NCI-H1417 treated with DMSO at 0.1 percent for 48 hours (cell line): ENCODE measurements around the gene PPM1F.
"Not testable (repeated sequence)": the region's sequence is repeated elsewhere in the genome, so short reads cannot be mapped to it uniquely, and the experiment has no call there.

Experiments used
- DNase-seq: peaks from one replicate; lab custom pipeline; 2025; lab: John Stamatoyannopoulos, UW

Gene PPM1F

DNA sequence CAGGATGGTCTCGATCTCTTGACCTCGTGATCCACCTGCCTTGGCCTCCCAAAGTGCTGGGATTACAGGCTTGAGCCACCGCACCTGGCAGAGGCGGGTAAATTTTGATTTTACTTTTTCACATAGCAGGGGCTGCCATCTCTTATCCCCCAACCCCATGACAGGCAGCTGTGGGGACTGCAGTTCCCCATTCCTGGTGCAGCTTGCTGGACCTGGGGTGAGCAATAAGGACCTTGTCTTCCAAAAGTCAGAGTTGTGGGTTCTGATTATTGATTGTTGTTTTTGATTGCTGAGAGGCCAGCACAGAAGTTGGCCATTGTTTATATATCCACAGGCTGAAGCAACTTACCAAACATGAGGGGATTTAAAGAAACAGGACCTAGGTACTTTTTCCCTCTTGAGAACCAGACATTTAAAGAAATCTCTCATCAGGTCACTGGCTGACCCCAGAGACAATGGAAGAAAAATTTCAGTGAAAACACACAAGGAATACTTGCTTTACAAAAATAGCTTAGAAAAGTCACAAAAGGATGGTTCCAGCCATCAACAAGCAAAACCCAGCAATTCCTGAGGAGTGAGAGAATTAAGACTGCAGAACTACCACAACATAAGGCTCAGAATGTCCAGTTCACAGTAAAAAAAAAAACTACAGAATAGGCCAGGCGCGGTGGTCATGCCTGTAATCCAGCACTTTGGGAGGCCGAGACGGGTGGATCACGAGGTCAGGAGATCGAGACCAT, 63.2 kb downstream of the PPM1F start:
- DNase-seq = no peak

DNA sequence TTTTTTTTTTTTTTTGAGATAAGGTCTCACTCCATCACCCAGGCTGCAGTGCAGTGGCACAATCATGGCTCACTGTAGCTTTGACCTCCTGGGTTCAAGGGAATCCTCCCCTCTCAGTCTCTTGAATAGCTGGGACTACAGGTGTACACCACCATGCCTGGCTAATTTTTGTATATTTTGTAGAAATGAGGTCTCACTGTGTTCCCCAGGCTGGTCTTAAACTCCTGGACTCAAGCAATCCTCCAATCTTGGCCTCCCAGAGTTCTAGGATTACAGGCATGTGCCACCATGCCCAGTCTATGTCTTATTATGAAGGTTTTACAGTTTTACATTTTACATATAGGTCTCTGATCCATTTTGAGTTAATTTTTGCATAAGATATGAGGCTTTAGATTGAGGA, 64.8 kb downstream of the PPM1F start:
- no peak for DNase-seq

DNA sequence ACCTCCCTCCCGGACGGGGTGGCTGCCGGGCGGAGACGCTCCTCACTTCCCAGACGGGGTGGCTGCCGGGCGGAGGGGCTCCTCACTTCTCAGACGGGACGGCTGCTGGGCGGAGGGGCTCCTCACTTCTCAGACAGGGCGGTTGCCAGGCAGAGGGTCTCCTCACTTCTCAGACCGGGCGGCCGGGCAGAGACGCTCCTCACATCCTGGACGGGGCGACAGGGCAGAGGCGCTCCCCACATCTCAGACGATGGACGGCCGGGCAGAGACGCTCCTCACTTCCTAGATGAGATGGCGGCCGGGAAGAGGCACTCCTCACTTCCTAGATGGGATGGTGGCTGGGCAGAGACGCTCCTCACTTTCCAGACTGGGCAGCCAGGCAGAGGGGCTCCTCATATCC, 68.7 kb downstream of the PPM1F start:
- DNase-seq = not testable (repeated sequence)

DNA sequence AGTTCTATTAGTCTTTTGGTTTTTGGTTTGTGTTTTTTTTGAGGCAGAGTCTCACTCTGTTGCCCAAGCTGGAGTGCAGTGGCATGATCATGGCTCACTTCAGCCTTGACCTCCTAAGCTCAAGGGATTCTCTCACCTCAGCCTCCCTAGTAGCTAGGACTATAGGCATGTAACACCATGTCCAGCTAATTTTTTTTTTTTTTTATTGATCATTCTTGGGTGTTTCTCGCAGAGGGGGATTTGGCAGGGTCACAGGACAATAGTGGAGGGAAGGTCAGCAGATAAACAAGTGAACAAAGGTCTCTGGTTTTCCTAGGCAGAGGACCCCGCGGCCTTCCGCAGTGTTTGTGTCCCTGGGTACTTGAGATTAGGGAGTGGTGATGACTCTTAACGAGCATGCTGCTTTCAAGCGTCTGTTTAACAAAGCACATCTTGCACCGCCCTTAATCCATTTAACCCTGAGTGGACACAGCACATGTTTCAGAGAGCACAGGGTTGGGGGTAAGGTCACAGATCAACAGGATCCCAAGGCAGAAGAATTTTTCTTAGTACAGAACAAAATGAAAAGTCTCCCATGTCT, 69.8 kb downstream of the PPM1F start:
- not testable (repeated sequence) for DNase-seq

DNA sequence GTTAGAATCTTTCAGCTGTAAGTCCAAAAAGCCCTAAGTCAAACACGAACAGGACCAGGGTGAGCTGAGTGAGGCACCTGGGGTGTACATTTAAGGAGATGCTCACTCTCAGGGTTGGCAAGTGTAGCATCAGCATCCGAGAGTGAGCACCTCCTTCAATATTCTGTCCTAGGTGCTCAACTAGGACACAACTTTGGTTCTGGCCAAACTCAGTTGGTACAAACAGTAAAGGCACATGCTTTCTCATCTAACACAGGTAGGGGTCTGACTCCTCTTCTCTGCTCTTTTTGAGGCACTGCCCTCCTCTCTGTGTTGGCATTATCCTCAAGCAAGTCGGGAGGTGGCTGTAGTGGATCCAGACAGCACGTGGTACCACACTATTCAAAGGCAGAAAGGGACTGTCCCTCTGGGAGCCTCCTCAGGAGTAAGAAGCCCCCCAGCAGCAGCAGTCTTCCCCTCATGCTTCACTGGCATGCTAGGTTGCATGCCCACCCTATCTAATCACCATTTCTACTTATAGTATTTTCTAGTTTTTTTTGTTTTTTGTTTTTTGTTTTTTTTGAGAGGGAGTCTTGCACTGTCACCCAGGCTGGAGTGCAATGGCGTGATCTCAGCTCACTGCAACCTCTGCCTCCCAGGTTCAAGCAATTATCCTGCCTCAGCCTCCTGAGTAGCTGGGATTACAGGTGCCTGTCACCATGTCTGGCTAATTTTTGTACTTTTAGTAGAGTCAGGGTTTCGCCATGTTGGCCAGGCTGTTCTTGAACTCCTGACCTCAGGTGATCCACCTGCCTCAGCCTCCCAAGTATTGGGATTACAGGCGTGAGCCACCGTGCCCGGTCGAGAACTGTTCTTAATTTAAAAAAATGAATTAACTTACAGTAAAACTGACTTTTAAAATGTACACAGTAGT, 70.6 kb downstream of the PPM1F start:
- no peak for DNase-seq

DNA sequence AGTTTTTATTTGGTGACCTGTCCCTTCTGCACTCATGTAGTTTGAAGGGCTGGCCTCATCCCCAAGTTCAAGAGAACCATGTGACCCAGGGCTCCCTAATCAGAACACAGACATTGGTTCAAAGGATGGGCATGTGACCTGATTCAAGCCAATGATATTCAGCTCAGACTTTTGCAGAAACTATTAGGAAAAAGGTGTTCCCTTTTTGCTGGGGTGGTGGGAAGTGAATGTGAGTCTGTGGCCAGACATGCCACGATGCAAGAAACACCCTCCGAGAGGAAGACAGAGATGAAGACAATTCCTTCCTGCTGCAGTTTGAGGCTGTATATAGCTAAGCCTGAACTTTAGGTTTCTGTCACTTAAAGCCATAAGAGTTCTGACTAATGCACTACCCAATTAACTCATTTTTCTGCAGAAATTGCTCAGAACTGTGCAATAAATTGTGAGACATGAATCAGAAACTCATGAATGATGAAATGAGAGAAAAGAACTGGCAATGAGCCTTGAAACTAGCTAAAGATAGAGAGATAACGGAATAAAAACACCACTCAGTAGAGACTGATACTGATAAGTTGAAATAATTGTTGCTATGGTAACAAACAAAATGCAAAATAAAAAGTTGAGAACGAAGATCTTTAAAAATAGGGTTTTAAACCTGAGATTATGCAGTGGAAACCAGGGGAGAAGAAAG, 76.0 kb downstream of the PPM1F start:
- no peak for DNase-seq

DNA sequence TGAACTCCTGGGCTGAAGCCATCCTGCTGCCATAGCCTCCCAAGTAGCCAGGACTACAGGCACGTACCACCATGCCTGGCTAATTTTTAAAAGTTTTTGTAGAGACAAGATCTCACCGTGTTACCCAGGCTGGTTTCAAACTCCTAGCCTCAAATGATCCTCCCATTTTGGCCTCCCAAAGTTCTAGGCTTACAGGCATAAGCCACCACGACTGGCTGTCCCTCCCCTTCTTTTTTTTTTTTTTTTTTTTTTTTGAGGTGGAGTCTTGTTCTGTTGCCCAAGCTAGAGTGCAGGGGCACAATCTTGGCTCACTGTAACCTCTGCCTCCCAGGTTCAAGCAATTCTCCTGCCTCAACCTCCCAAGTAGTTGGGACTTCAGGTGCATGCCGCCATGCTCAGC, 77.7 kb downstream of the PPM1F start:
- not testable (repeated sequence) for DNase-seq

DNA sequence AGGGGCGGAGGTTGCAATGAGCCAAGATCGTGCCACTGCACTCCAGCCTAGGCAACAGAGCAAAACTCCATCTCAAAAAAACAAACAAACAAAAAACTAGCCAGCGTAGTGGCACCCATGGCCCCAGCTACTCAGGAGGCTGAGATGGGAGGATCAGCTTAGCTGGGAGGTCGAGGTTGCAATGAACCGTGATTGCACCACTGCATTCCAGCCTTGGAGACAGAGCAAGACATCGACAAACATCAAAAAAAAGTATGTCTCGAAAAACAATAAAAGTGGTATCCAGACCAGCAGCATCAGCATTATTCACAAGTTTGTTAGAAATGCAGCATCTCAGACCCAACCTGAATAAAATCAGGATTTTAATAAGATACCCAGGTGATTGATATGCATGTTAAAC, 79.0 kb downstream of the PPM1F start:
- no peak for DNase-seq

DNA sequence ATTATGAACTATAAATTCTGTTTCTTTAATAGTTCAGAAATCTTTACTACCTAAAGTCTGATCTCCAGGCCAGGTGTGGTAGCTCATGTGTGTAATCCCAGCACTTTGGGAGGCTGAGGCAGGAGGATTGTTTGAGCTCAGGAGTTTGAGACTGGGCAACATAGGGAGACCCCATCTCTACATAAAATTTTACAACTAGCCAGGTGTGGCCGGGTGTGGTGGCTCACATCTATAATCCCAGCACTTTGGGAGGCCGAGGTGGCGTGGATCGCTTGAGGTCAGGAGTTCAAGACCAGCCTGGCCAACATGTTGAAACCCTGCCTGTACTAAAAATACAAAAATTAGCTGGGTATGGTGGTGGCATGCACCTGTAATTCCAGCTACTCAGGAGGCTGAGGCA, 79.9 kb downstream of the PPM1F start:
- DNase-seq = not testable (repeated sequence)
